GM23338 (cell line): Measurements from ENCODE around the gene GNB1.

ENCODE experiments used
- CREB1 ChIP-seq: fragments of 250-450 bp; sonication (Bioruptor Pico); IDR thresholded peaks from 2 replicates; pipeline ENCODE4 v1.5.0; 2020; ENCODE audit warnings: low read depth, mild to moderate bottlenecking, moderate library complexity
- CTCF ChIP-seq, 2 experiments: fragments of 200-600 bp in 1 of 2; sonication (generic) in 1 of 2; conservative IDR thresholded peaks; 2 replicates each; pipeline versions ENCODE4 v1.5.1 to v1.6.1; 2016 to 2017; ENCODE audit warnings: antibody characterized with exemption in 2 of 2, low read depth in 2 of 2, mild to moderate bottlenecking in 2 of 2, moderate library complexity in 1 of 2
- EZH2 ChIP-seq: fragments of 200-600 bp; sonication (generic); IDR thresholded peaks from one replicate; pipeline ENCODE4 v1.8.0; 2017; ENCODE audit warnings: antibody characterized with exemption, mild to moderate bottlenecking, low read depth; ENCODE audit not compliant: unreplicated experiment
- EZH2phosphoT487 ChIP-seq: fragments of 200-600 bp; sonication (generic); IDR thresholded peaks from one replicate; pipeline ENCODE4 v1.8.1; 2018; ENCODE audit warnings: antibody characterized with exemption; ENCODE audit not compliant: unreplicated experiment
- POLR2AphosphoS5 ChIP-seq: IDR thresholded peaks from 2 replicates; pipeline ENCODE4 v1.6.1; 2016; ENCODE audit warnings: antibody characterized with exemption, low read depth
- TF ChIP-seq, protein P1 (sequence below): IDR thresholded peaks from 2 replicates; pipeline ENCODE4 v1.6.1; 2016; ENCODE audit warnings: antibody characterized with exemption

DNA sequence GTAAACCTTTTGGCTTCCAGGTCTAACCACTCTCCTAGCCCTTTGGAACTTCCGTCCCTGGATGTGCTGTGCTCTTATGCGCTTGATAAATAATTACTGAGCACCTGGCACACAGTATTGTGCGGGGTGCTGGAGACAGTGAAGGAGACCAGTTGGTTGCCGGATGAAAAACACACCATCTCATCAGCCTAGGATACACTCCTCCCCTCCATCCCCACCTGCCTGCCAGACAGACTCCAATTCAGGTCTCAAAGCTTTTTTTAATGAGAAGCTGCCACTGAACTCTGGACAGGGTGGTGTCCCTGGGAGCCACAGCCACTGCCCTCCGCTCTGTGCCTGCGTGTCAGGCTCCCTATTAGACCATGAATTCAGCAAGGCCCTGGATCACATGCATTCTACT, 9.2 kb downstream of the GNB1 start:
- TF ChIP-seq CTCF (conservative IDR thresholded peaks at IDR 0.05; ENCODE audit: low read depth in 2 of 2) (no peak), POLR2AphosphoS5 (no peak), EZH2 (no peak), EZH2phosphoT487 (no peak), CREB1 (CRISPR knock-in tag) (no peak)
- TF ChIP-seq, protein P1, sequence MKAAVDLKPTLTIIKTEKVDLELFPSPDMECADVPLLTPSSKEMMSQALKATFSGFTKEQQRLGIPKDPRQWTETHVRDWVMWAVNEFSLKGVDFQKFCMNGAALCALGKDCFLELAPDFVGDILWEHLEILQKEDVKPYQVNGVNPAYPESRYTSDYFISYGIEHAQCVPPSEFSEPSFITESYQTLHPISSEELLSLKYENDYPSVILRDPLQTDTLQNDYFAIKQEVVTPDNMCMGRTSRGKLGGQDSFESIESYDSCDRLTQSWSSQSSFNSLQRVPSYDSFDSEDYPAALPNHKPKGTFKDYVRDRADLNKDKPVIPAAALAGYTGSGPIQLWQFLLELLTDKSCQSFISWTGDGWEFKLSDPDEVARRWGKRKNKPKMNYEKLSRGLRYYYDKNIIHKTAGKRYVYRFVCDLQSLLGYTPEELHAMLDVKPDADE = no peak
